Colon (tissue), 2 donors: ENCODE data around the gene CAMTA1.

Source experiments
- FAIRE-seq: peaks from 2 replicates; lab custom pipeline; 2012; peaks lifted over from hg19 to GRCh38; lab: Jason Lieb, UNC
- donor health status: control.
- donor health status: control.

CAMTA1 gene

DNA sequence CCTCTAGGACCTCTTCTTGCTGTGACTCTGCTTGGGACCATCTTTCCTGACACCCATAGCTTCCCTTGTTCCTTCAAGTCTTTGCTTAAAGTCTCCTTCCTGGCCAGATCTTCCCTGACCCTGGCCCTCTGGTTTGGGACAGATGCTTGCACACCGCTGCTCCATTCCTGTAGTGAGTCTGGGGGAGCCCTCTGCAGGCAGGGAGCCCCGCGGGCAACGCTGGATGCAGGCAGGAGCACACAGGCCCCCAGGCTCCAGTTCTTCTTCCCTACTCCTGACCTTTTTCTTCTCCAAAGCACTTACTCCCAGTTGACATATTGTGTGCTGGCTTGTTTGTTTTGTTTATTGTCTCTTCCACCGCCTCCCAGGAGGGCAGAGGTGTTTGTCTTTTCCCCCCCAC, 413.4 kb downstream of the CAMTA1 start:
- FAIRE-seq = no peak

DNA sequence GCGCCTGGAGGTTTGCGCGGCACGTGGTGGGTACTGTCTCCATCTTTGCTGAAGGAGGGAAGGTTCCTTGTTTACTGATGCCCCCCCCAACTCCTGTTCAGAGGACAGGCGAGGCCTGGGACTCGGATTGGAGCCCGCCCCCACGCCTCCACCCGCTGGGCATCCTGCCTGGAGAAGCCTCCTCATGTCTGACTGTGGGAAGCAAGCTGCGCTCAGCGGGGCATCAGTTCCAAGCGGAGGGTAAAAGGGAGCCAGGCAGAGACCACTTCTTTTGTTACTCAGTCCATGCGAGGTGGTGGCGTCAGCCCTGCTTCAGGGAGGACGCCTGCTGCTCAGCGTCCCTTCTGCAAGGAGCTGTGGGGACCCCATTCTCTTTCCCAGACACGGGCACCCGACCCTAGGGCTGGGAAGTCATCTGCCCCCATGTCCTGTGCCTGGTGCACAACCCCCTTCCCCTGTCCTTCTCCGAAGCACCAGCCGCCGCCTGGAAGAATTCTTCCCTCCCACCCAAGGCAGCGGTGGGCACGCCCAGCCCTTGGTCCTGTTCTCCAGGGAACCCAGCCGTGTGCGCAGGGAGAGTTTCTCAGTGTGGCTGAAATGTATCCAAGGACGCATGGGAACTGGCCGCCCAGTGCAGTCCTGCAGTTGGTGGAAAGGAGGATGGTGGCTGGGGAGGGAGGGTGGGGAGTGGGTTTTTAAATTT, 414.0 kb downstream of the CAMTA1 start:
- no peak for FAIRE-seq

- no peak for FAIRE-seq
These were observed 422.8 kb downstream of the CAMTA1 start for GRCh38 chr1:7207875-7208646.

GRCh38 chr1:7208647-7209180, 423.5 kb downstream of the CAMTA1 start:
- FAIRE-seq = no peak

DNA sequence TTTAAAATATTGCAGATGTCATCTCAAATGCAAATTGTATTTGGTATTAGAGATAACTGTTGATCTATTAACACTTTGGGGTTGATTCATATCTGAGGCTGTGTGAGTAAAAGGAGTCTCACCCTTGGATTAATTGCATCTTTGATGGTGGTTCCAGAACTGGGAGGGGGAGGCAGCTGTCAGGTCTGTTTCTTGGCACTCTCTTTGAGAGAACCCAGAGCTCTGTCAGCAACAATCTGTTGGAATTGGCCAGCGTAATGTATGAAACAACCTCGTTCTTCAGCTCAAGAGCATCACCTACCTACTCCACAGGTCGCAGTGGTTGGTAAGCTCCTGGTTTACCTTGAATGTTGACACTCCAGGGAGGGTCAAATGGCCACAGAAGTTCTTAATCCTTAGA, 424.1 kb downstream of the CAMTA1 start:
- no peak for FAIRE-seq

DNA sequence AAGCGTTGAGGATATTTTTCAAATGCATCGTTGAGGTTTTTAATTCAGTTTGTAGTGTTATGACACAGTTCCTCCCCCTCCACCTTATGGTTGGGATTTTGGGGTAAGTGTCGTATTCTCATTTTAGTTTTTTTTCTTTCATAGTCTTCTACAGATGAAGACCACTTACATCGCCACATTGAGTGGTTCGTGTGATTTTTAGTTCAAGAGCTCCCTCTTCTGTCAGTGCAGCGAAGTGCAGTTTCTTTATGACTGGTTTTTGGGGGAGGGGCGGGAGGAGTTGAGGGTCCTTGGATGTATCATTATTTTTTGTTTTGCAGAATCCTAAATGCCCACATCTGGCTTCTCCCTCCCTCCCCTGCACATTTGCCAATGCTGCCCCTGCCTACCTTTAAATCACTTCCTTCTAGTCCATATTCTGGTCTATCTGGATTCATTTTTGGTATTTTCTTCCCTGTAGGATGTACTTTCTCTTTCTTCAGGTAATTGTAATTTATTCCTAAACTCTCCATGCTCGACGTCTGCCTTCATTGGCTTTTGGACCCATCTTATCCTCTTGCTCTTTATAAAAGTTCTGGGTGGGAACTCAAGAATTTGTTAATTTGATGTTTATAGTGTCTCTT, 433.1 kb downstream of the CAMTA1 start:
- FAIRE-seq = no peak

- no peak for FAIRE-seq
These were observed 433.8 kb downstream of the CAMTA1 start for GRCh38 chr1:7219031-7219430.

GRCh38 chr1:7220007-7220406, 434.8 kb downstream of the CAMTA1 start:
- FAIRE-seq = no peak

GRCh38 chr1:7220712-7221252, 435.5 kb downstream of the CAMTA1 start:
- FAIRE-seq = no peak

DNA sequence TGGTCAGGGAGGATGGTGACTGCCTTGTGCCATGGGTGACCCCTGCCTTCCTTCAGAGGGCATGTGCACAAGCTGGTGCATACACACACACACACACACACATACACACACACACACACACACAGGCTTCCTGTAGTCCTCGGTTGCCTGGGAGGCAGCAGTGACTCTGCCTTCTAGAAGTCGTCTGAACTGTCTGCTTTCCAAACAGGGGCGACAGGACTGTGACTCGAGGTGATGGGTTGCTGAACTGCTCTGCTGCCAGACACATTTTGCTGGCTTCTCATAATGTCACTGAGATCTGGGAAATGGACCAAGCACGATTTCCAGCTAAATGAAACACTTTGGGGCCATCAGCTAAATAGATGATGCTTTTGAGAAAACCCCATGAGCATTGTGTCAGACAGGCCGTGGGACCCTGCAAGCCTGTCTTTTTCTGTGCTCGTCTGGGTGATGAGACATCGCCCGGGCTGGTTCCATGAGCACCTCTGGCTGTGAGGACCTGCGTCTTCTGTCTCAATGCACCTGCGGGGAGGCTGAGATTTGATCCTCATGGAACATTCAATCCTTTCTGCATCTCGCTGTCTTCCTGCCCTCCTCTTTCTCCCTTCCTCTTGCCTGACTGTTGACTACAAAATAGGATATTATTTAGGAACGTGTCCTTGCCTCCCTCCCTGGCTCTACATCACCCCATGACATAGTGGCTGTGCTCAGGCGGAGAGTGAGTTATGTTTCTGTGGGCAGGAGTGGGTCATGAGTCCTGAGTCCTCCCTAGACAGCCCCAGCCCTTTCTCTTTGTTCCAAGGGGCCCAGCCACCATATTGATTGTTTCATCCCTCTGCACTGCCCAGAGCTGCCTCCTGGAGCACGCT, 436.8 kb downstream of the CAMTA1 start:
- no peak for FAIRE-seq

DNA sequence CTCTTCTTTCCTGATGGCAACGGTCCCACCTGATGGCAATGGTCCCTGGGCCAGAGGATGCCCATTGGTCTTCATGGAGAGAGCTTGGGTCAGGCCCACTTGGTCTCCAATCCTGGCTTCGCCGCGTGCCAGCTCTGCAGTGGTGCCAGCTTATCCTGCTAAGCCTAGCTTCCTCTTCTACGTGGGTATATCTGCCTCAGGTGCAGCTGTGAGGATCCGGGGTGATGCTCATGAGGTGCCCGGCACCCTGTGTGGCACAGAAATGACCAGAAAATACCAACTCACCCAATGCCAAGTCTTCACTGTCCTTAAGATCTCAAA, 437.4 kb downstream of the CAMTA1 start:
- no peak for FAIRE-seq

GRCh38 chr1:7223334-7224080, 438.3 kb downstream of the CAMTA1 start:
- no peak for FAIRE-seq

- no peak for FAIRE-seq
These were observed 438.9 kb downstream of the CAMTA1 start for GRCh38 chr1:7224081-7224534.

- no peak for FAIRE-seq
These were observed 439.4 kb downstream of the CAMTA1 start for GRCh38 chr1:7224644-7225043.

DNA sequence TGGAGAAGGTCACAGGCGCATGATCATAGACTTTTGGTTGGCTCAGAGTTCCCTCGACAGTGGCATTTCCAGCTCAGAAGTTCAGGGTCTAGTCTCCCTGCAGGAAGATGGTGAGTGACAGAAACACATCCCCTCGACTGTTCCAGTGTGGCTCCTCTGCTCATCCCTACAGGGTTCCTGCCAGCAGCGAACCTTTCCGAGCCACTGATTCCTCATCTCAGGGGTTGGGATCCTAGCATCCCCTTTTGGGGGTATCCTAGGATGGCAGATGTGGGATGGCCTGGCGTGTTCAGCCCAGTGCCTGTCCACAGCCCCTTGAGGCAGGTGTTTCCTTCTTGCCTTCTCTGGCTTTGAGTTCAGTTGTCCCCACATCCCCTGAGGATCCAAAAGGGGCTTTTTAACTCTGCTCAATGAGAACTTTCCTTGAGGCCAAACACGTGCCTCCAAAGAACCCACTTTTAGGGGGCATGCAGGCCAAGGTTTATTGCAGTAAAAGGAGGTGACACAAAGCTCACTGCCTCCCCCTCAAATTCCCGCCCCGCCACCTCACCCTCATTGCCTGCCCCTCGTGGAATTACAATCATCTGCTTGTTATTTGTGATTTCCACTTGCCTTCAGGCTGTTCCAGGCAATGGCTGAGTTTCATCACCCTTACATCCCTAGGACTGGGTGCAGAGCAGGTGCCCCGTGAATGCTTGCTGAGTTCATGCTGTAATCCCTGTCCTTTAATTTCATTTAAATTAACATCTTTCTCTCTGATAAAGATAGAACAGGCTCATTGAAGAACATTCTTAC, 440.7 kb downstream of the CAMTA1 start:
- FAIRE-seq = no peak

DNA sequence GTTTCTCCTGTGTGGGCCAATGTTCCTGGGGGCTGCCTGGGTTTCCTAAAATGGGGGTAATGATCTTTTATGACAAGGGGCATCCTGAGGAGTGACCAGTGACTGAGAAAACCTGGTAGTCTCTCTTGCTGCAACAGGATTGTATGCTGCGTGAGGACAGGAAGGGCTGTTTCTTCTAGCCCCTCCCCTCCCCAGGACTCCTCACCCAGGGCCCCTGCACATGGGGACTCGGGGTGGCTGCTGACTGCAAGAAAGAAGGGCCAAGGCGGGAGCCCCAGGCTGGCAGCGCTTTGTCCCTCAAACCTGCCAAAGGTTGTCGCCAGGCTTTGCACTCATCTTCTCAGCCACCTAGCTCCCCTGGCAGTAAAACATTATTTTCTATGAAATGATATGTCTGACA, 442.4 kb downstream of the CAMTA1 start:
- no peak for FAIRE-seq

- no peak for FAIRE-seq
These were observed 443.2 kb downstream of the CAMTA1 start for GRCh38 chr1:7228252-7228961.

DNA sequence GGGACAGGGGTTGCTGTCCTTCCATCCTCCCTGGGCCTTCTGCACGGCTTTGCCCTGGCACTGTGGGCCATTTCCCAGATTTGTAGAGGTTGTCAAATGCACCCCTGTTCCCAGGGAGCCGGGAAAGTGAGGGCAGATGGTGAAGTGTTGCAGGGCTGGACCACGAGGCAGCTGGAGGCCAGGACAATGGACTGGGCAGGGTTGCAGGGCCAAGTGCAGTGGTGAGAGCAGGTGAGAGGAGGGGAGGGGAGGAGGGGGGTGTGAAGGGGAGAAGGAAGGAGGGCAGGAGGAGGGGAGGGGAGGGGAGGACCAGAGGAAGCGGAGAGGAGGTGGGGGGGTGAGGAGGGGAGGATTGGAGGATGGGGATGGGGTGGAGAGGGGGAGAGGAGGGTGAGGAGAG, 443.9 kb downstream of the CAMTA1 start:
- FAIRE-seq = no peak
